ENCODE measurements around the gene RNF224. TPM values are rescaled to one million over a fixed set of nuclear protein-coding genes. Genes with fewer than 3 reads are reported as not detected.

The RNF224 gene
- total and polyA plus RNA-seq, 2 of the 13 experiments (the other 11 are each of a cell fraction or from before 2014, with no cell fraction given), result 0.09 TPM; not detected in 1

GRCh38 chr9:137236238-137236935 lies 9.1 kb downstream of the RNF224 start (continued):
- TF ChIP-seq, protein P1, sequence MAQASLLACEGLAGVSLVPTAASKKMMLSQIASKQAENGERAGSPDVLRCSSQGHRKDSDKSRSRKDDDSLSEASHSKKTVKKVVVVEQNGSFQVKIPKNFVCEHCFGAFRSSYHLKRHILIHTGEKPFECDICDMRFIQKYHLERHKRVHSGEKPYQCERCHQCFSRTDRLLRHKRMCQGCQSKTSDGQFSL (CRISPR knock-in tag; IDR thresholded peaks at IDR 0.05), result peak; percentile 91
- peak; percentile 51 for TF ChIP-seq BHLHE40 (IDR thresholded peaks at IDR 0.05; ENCODE audit: low read length)
- peak; percentile 77; the same call in 1 of the 2 replicates for TF ChIP-seq HOXA5 (CRISPR knock-in tag; IDR thresholded peaks at IDR 0.05)
- TF ChIP-seq MED8 (CRISPR knock-in tag; IDR thresholded peaks at IDR 0.05; ENCODE audit: insufficient replicate concordance), result peak; percentile 72
- no peak for TF ChIP-seq ZNF790 (CRISPR knock-in tag; IDR thresholded peaks at IDR 0.05; ENCODE audit: borderline replicate concordance)
- TF ChIP-seq RORA (CRISPR knock-in tag; IDR thresholded peaks at IDR 0.05), result no peak
- TF ChIP-seq ZNF260 (CRISPR knock-in tag; IDR thresholded peaks at IDR 0.05; ENCODE audit: borderline replicate concordance, low read depth), result no peak
- peak; percentile 56; the same call in 1 of the 2 replicates for TF ChIP-seq ZNF780A (CRISPR knock-in tag; IDR thresholded peaks at IDR 0.05)
- TF ChIP-seq, protein P2, sequence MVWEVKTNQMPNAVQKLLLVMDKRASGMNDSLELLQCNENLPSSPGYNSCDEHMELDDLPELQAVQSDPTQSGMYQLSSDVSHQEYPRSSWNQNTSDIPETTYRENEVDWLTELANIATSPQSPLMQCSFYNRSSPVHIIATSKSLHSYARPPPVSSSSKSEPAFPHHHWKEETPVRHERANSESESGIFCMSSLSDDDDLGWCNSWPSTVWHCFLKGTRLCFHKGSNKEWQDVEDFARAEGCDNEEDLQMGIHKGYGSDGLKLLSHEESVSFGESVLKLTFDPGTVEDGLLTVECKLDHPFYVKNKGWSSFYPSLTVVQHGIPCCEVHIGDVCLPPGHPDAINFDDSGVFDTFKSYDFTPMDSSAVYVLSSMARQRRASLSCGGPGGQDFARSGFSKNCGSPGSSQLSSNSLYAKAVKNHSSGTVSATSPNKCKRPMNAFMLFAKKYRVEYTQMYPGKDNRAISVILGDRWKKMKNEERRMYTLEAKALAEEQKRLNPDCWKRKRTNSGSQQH (CRISPR knock-in tag; IDR thresholded peaks at IDR 0.05; ENCODE audit: low read depth), result peak; percentile 57; the same call in 1 of the 2 replicates
- TF ChIP-seq, protein P3, sequence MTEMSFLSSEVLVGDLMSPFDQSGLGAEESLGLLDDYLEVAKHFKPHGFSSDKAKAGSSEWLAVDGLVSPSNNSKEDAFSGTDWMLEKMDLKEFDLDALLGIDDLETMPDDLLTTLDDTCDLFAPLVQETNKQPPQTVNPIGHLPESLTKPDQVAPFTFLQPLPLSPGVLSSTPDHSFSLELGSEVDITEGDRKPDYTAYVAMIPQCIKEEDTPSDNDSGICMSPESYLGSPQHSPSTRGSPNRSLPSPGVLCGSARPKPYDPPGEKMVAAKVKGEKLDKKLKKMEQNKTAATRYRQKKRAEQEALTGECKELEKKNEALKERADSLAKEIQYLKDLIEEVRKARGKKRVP (CRISPR knock-in tag; IDR thresholded peaks at IDR 0.05), result peak in 1 of 2 experiments; percentile 59; a peak in 2 of 4 replicates
- TF ChIP-seq CHCHD3 (CRISPR knock-in tag; IDR thresholded peaks at IDR 0.05), result no peak
- TF ChIP-seq ZNF562 (CRISPR knock-in tag; IDR thresholded peaks at IDR 0.05; ENCODE audit: borderline replicate concordance), result no peak
- TF ChIP-seq TRIM24 (CRISPR knock-in tag; IDR thresholded peaks at IDR 0.05), result no peak
- TF ChIP-seq SAP130 (CRISPR knock-in tag; IDR thresholded peaks at IDR 0.05; ENCODE audit: low read depth), result peak; percentile 86
- 0 out of 2 replicates have a peak, but pooled peaks have one; percentile 44 for TF ChIP-seq ZNF234 (CRISPR knock-in tag; conservative IDR thresholded peaks at IDR 0.05)
- 0 out of 2 replicates have a peak, but pooled peaks have one; percentile 21 for TF ChIP-seq ZNF558 (CRISPR knock-in tag; IDR thresholded peaks at IDR 0.05; ENCODE audit: borderline replicate concordance)
- TF ChIP-seq ZNF275 (CRISPR knock-in tag; IDR thresholded peaks at IDR 0.05; ENCODE audit: borderline replicate concordance), result no peak; the same call in none of the 2 replicates
- TF ChIP-seq, protein P4, sequence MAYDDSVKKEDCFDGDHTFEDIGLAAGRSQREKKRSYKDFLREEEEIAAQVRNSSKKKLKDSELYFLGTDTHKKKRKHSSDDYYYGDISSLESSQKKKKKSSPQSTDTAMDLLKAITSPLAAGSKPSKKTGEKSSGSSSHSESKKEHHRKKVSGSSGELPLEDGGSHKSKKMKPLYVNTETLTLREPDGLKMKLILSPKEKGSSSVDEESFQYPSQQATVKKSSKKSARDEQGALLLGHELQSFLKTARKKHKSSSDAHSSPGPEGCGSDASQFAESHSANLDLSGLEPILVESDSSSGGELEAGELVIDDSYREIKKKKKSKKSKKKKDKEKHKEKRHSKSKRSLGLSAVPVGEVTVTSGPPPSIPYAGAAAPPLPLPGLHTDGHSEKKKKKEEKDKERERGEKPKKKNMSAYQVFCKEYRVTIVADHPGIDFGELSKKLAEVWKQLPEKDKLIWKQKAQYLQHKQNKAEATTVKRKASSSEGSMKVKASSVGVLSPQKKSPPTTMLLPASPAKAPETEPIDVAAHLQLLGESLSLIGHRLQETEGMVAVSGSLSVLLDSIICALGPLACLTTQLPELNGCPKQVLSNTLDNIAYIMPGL (CRISPR knock-in tag; IDR thresholded peaks at IDR 0.05; ENCODE audit: borderline replicate concordance in 1 of 2, low read depth in 1 of 2), result peak; percentile 97 to 98
- peak; percentile 88 for TF ChIP-seq HOXA3 (CRISPR knock-in tag; IDR thresholded peaks at IDR 0.05)
- no peak for TF ChIP-seq PBX2 (CRISPR knock-in tag; IDR thresholded peaks at IDR 0.05)
- TF ChIP-seq PHF21A (CRISPR knock-in tag; IDR thresholded peaks at IDR 0.05), result peak; percentile 95
- peak; percentile 14; the same call in 1 of the 2 replicates for TF ChIP-seq FOXO1 (CRISPR knock-in tag; IDR thresholded peaks at IDR 0.05)
